HCT116 (cell line): Measurements from ENCODE around the gene MARVELD3. TPM values are rescaled to one million over a fixed set of nuclear protein-coding genes. Genes with fewer than 3 reads are reported as not detected.

ENCODE experiments used
- ATAC-seq: fragments of 200-7000 bp; cut with Tn5 transposase; 2 replicates; pipeline ENCODE4 v1.9.1; 2020; ENCODE audit warnings: mild to moderate bottlenecking, moderate library complexity
- BruUV-seq: library from RNA; stranded (reverse); fragments of 400-500 nt; replicated peaks from 2 replicates; lab custom pipeline; 2021; lab: Mats Ljungman, UMichigan
- CTCF ChIA-PET: fragments of 300-600 bp; sonication (Branson Sonifier 250); formaldehyde crosslinking; loops from one replicate; lab custom pipeline; 2021; ENCODE audit warnings: antibody characterized with exemption; lab: Charles Lee
- POLR2A ChIA-PET: fragments of 300-600, 350-600 bp; sonication (Branson Sonifier 250); formaldehyde crosslinking; loops from one replicate; lab custom pipeline; 2021; ENCODE audit warnings: antibody characterized with exemption; lab: Charles Lee
- RAD21 ChIA-PET, 2 experiments: fragments of 300-600 bp; sonication (Branson Sonifier 250); formaldehyde crosslinking; loops; one replicate each; lab custom pipeline; 2023; ENCODE audit warnings: low total read pairs in 2 of 2; ENCODE audit not compliant: uncharacterized antibody in 2 of 2, unreplicated experiment in 2 of 2, low non-redundant PET in 1 of 2; lab: Charles Lee
- DNase-seq: peaks from one replicate; pipeline ENCODE4 v3.0.0-alpha.2; 2010; ENCODE audit warnings: low read depth, low spot score
- H2AFZ ChIP-seq: fragments of 200-600 bp; shearing (Covaris generic), sonication (generic); 2 replicates; pipeline ENCODE4 v1.6.1; 2017; ENCODE audit warnings: low read depth, mixed run types, mixed read lengths, antibody characterized with exemption, low read length; ENCODE audit not compliant: poor library complexity, severe bottlenecking
- H3K27ac ChIP-seq: 2 replicates; pipeline ENCODE4 v1.5.1; 2012; ENCODE audit warnings: low read depth, low read length
- H3K27me3 ChIP-seq: fragments of 200-600 bp; sonication (generic); 2 replicates; pipeline ENCODE4 v1.6.1; 2016; ENCODE audit warnings: mixed run types, low read length, mixed read lengths; ENCODE audit not compliant: insufficient read depth
- H3K36me3 ChIP-seq, 2 experiments: fragments of 200-500 bp in 1 of 2; fragments of 200-600 bp in 1 of 2; sonication (Bioruptor generic) in 1 of 2; sonication (generic) in 1 of 2; 2 replicates each; pipeline versions ENCODE4 v1.5.1 to v1.6.1; 2014 to 2016; ENCODE audit warnings: low read length in 2 of 2, inconsistent platforms in 1 of 2, mixed read lengths in 1 of 2, mixed run types in 1 of 2; ENCODE audit not compliant: insufficient read depth in 2 of 2, control insufficient read depth in 1 of 2
- H3K4me1 ChIP-seq, 2 experiments: fragments of 200-600 bp in 1 of 2; sonication (generic) in 1 of 2; 2 replicates each; pipeline versions ENCODE4 v1.5.1 to v1.6.1; 2012 to 2017; ENCODE audit warnings: low read length in 2 of 2, inconsistent platforms in 1 of 2, mild to moderate bottlenecking in 1 of 2, mixed read lengths in 1 of 2, mixed run types in 1 of 2, moderate library complexity in 1 of 2; ENCODE audit not compliant: insufficient read depth in 2 of 2, control insufficient read depth in 1 of 2
- H3K4me2 ChIP-seq: fragments of 200-600 bp; sonication (generic); 2 replicates; pipeline ENCODE4 v1.6.1; 2017; ENCODE audit warnings: mixed run types, low read length, mixed read lengths
- H3K4me3 ChIP-seq, 2 experiments: fragments of 200-600 bp in 1 of 2; sonication (generic) in 1 of 2; replicated peaks in 1 of 2; 2 replicates each; pipeline ENCODE4 v1.5.1; 2011 to 2016; ENCODE audit warnings: low read length in 2 of 2, control low read depth in 1 of 2, low read depth in 1 of 2, mild to moderate bottlenecking in 1 of 2, mixed read lengths in 1 of 2, mixed run types in 1 of 2
- H3K79me2 ChIP-seq: fragments of 200-600 bp; sonication (generic); 2 replicates; pipeline ENCODE4 v1.6.1; 2017; ENCODE audit warnings: mild to moderate bottlenecking, mixed run types, low read length, moderate library complexity, mixed read lengths; ENCODE audit not compliant: insufficient read depth
- H3K9ac ChIP-seq: fragments of 200-600 bp; sonication (generic); 2 replicates; pipeline ENCODE4 v1.6.1; 2016; ENCODE audit warnings: low read length, mixed read lengths
- H3K9me2 ChIP-seq: fragments of 200-600 bp; sonication (generic), shearing (Covaris generic); 2 replicates; pipeline ENCODE4 v1.6.1; 2017; ENCODE audit warnings: mixed run types, mild to moderate bottlenecking, moderate library complexity; ENCODE audit not compliant: insufficient read depth
- H3K9me3 ChIP-seq, 2 experiments: fragments of 200-500 bp in 1 of 2; fragments of 200-600 bp in 1 of 2; sonication (Bioruptor generic) in 1 of 2; sonication (generic) in 1 of 2; 2 replicates each; pipeline ENCODE4 v1.6.1; 2014 to 2017; ENCODE audit warnings: low read length in 2 of 2, mixed read lengths in 2 of 2, inconsistent platforms in 1 of 2, low read depth in 1 of 2, mild to moderate bottlenecking in 1 of 2, mixed run types in 1 of 2, moderate library complexity in 1 of 2; ENCODE audit not compliant: control insufficient read depth in 1 of 2, insufficient read depth in 1 of 2
- H4K20me1 ChIP-seq: fragments of 200-600 bp; sonication (generic), shearing (Covaris generic); 2 replicates; pipeline ENCODE4 v1.6.1; 2017; ENCODE audit warnings: mixed run types, mild to moderate bottlenecking, moderate library complexity; ENCODE audit not compliant: insufficient read depth
- CEBPB ChIP-seq: IDR thresholded peaks from 2 replicates; pipeline ENCODE4 v1.6.1; 2012; ENCODE audit warnings: low read depth
- ELF1 ChIP-seq: IDR thresholded peaks from 2 replicates; pipeline ENCODE4 v1.6.1; 2012; ENCODE audit warnings: low read depth, borderline replicate concordance
- EZH2phosphoT487 ChIP-seq: fragments of 200-600 bp; IDR thresholded peaks from 2 replicates; pipeline ENCODE4 v1.6.1; 2018; ENCODE audit warnings: antibody characterized with exemption, borderline replicate concordance
- RAD21 ChIP-seq: IDR thresholded peaks from 2 replicates; pipeline ENCODE4 v1.6.1; 2012; ENCODE audit warnings: low read depth, mild to moderate bottlenecking
- TCF7L2 ChIP-seq: IDR thresholded peaks from 2 replicates; pipeline ENCODE4 v1.7.0; 2011; ENCODE audit warnings: borderline replicate concordance, inconsistent platforms; ENCODE audit not compliant: insufficient read depth, insufficient read length; ENCODE audit errors: extremely low read depth
- YY1 ChIP-seq: IDR thresholded peaks from 2 replicates; pipeline ENCODE4 v1.6.1; 2011; ENCODE audit warnings: low read length, low read depth, moderate library complexity, mild to moderate bottlenecking; ENCODE audit not compliant: insufficient replicate concordance; ENCODE audit errors: extremely low read depth
- intact Hi-C: fragments of 100-400 bp; cut with micrococcal nuclease; formaldehyde crosslinking; loops from 2 replicates; pipeline ENCODE4 v1.10.0; 2022
- total RNA-seq: library from RNA; stranded (reverse); gene quantifications from one replicate; pipeline ENCODE4 v1.2.1, GENCODE V29; 2021; ENCODE audit not compliant: unreplicated experiment
- TF ChIP-seq, protein P1 (sequence below), 3 experiments: fragments of 200-600 bp in 1 of 3; sonication (generic) in 1 of 3; IDR thresholded peaks in 2 of 3; conservative IDR thresholded peaks in 1 of 3; 2 replicates each; pipeline ENCODE4 v1.5.1; 2012 to 2017; ENCODE audit warnings: low read depth in 2 of 3, low read length in 2 of 3, antibody characterized with exemption in 1 of 3, borderline replicate concordance in 1 of 3, control low read depth in 1 of 3, mild to moderate bottlenecking in 1 of 3, mixed read lengths in 1 of 3, mixed run types in 1 of 3, moderate library complexity in 1 of 3; ENCODE audit not compliant: insufficient read depth in 1 of 3

Gene MARVELD3
- total RNA-seq, 1 experiment from 2014 or later = 20.9 TPM

DNA sequence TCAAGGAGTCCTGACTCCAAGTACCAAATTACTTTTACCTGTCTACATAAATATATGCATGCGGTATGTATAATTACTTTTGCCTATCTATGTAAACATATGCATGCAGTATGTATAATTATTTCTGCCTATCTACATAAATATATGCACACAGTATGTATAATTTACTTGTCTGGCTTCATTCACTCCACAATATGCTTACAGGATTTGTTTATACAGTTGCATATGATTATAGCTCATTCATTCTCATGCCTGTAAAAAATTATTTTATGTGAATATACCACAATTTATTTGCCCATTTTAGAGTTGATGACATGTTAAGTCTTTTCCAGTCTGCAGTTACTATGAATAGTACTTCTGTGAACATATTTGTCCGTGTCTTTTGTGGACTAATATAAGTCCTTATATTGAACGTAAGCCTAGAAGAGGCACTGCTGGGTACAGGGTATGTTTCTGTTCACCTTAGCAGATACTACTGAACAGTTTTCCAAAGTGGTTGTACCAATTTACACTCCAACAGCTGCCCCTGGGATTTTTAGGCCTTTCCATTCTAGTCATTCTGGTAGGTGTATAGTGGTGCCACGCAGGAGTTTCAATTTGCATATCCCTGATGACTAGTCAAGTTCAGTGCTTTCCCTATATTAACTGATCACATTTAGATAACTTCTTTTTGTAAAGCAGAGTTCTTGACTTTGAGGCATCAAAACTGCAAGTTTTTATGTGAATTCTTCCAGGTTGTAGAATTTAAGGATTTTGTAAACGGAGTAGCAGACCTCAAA lies 47.0 kb downstream of the MARVELD3 start (continued):
- TF ChIP-seq TCF7L2 (no peak), ELF1 (no peak)
- TF ChIP-seq, protein P1, sequence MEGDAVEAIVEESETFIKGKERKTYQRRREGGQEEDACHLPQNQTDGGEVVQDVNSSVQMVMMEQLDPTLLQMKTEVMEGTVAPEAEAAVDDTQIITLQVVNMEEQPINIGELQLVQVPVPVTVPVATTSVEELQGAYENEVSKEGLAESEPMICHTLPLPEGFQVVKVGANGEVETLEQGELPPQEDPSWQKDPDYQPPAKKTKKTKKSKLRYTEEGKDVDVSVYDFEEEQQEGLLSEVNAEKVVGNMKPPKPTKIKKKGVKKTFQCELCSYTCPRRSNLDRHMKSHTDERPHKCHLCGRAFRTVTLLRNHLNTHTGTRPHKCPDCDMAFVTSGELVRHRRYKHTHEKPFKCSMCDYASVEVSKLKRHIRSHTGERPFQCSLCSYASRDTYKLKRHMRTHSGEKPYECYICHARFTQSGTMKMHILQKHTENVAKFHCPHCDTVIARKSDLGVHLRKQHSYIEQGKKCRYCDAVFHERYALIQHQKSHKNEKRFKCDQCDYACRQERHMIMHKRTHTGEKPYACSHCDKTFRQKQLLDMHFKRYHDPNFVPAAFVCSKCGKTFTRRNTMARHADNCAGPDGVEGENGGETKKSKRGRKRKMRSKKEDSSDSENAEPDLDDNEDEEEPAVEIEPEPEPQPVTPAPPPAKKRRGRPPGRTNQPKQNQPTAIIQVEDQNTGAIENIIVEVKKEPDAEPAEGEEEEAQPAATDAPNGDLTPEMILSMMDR (IDR thresholded peaks at IDR 0.05 in 2 of 3, conservative IDR thresholded peaks at IDR 0.05 in 1 of 3; ENCODE audit: borderline replicate concordance in 1 of 3, insufficient read depth in 1 of 3, low read depth in 2 of 3, low read length in 2 of 3) = no peak

GRCh38 chr16:71673582-71673973 lies 47.6 kb downstream of the MARVELD3 start:
- Histone ChIP-seq H3K4me1 (no peaks in the 10 kb centered on the region), H3K27ac (no peak overlapping the region), H3K4me3 (no peak overlapping the region), H3K9me3 (no peaks in the 10 kb centered on the region), H3K9ac (no peak overlapping the region), H3K79me2 (no peaks in the 10 kb centered on the region), H3K27me3 (no peaks in the 10 kb centered on the region)
- ChIA-PET RAD21 (no interaction called here), CTCF (no interaction called here)
- no peak for DNase-seq
- TF ChIP-seq YY1 (no peak), CEBPB (no peak), EZH2phosphoT487 (no peak), RAD21 (no peak)
- TF ChIP-seq, all 23 proteins: peak for 0
- Histone ChIP-seq H2AFZ (no peak overlapping the region), H4K20me1 (no peaks in the 10 kb centered on the region), H3K9me2 (no peaks in the 10 kb centered on the region), H3K36me3 (peaks cover 11 to 13% of the 10 kb centered on the region in 2 experiments; a peak in 3 of 4 replicates), H3K4me2 (no peak overlapping the region)
- POLR2A ChIA-PET = no interaction called here
- no peak for ATAC-seq
- no TSS peak for BruUV-seq
- intact Hi-C loops = loop anchor here (5.0 kb wide), 1 partner anchor 79 kb away; no protein-coding TSS in a partner anchor
